H1 (cell line): ENCODE results near the gene TAMALIN. TPM values are rescaled to one million over a fixed set of nuclear protein-coding genes. Genes with fewer than 3 reads are reported as not detected.

Experiments
- CTCF ChIA-PET: fragments of 300-600 bp; sonication (Branson Sonifier 250); formaldehyde crosslinking; loops from one replicate; lab custom pipeline; 2021; ENCODE audit not compliant: partially characterized antibody; lab: Charles Lee
- POLR2A ChIA-PET: fragments of 300-600 bp; sonication (Branson Sonifier 250); formaldehyde crosslinking; loops from one replicate; lab custom pipeline; 2021; ENCODE audit warnings: inconsistent platforms; ENCODE audit not compliant: partially characterized antibody; lab: Charles Lee
- DNase-seq, 2 experiments: peaks; one replicate each; pipeline versions ENCODE4 v3.0.0 to v3.0.0-alpha.2; 2010 to 2022; ENCODE audit warnings: low spot score in 2 of 2, low read depth in 1 of 2, mixed read lengths in 1 of 2
- FAIRE-seq: peaks from 2 replicates; lab custom pipeline; 2011; peaks lifted over from hg19 to GRCh38; lab: Jason Lieb, UNC
- H2AFZ ChIP-seq: 2 replicates; pipeline ENCODE4 v1.8.1; 2012; ENCODE audit warnings: low read length, inconsistent platforms
- H2AK5ac ChIP-seq: 2 replicates; pipeline ENCODE4 v1.6.1; 2013; ENCODE audit warnings: low read depth, low read length
- H2BK120ac ChIP-seq: replicated peaks from 2 replicates; pipeline ENCODE3; 2013; ENCODE audit warnings: low read depth, low read length, inconsistent platforms
- H2BK12ac ChIP-seq: 2 replicates; pipeline ENCODE4 v1.6.1; 2013; ENCODE audit warnings: low read depth, low read length
- H2BK15ac ChIP-seq: 2 replicates; pipeline ENCODE4 v1.6.1; 2013; ENCODE audit warnings: low read length
- H2BK20ac ChIP-seq: 2 replicates; pipeline ENCODE4 v1.6.1; 2013; ENCODE audit warnings: low read length
- H2BK5ac ChIP-seq: 2 replicates; pipeline ENCODE4 v1.6.1; 2013; ENCODE audit warnings: low read depth, low read length
- H3K14ac ChIP-seq: 2 replicates; pipeline ENCODE4 v1.6.1; 2013; ENCODE audit warnings: inconsistent platforms; ENCODE audit not compliant: insufficient read length
- H3K18ac ChIP-seq: 2 replicates; pipeline ENCODE4 v1.6.1; 2013; ENCODE audit warnings: low read length; ENCODE audit errors: extremely low read depth
- H3K23ac ChIP-seq: 2 replicates; pipeline ENCODE4 v1.6.1; 2013; ENCODE audit warnings: inconsistent platforms; ENCODE audit not compliant: insufficient read length
- H3K23me2 ChIP-seq: 2 replicates; pipeline ENCODE4 v1.6.1; 2013; ENCODE audit warnings: low read depth, low read length
- H3K27ac ChIP-seq: 2 replicates; pipeline ENCODE4 v1.6.1; 2011; ENCODE audit warnings: low read depth, low read length, inconsistent platforms
- H3K27me3 ChIP-seq, 4 experiments: replicated peaks in 1 of 4; 1 replicate in 1 of 4; 2 replicates in 3 of 4; pipeline versions ENCODE4 v1.6.1 to v1.8.1; 2011 to 2013; ENCODE audit warnings: low read length in 3 of 4, mild to moderate bottlenecking in 3 of 4, inconsistent platforms in 2 of 4, mixed read lengths in 2 of 4, moderate library complexity in 1 of 4; ENCODE audit not compliant: control insufficient read depth in 3 of 4, insufficient read depth in 3 of 4; ENCODE audit errors: extremely low read depth in 1 of 4
- H3K36me3 ChIP-seq, 4 experiments: 2 replicates each; pipeline versions ENCODE4 v1.6.1 to v1.8.1; 2011 to 2013; ENCODE audit warnings: mild to moderate bottlenecking in 4 of 4, low read length in 3 of 4, moderate library complexity in 2 of 4, control low read depth in 1 of 4, inconsistent platforms in 1 of 4; ENCODE audit not compliant: insufficient read depth in 4 of 4, control insufficient read depth in 2 of 4
- H3K4ac ChIP-seq: replicated peaks from 2 replicates; pipeline ENCODE3; 2013; ENCODE audit warnings: low read length, low read depth, mixed read lengths, inconsistent platforms; ENCODE audit not compliant: insufficient read length
- H3K4me1 ChIP-seq, 4 experiments: replicated peaks in 1 of 4; 1 replicate in 1 of 4; 2 replicates in 3 of 4; pipeline versions ENCODE4 v1.6.1 to v1.8.1; 2011 to 2013; ENCODE audit warnings: low read length in 3 of 4, inconsistent platforms in 2 of 4, mixed read lengths in 1 of 4; ENCODE audit not compliant: insufficient read depth in 4 of 4, control insufficient read depth in 3 of 4
- H3K4me2 ChIP-seq, 2 experiments: 2 replicates each; pipeline versions ENCODE4 v1.6.1 to v1.8.1; 2011 to 2013; ENCODE audit warnings: low read depth in 2 of 2, low read length in 2 of 2, control low read depth in 1 of 2, inconsistent platforms in 1 of 2, mild to moderate bottlenecking in 1 of 2; ENCODE audit not compliant: insufficient read depth in 1 of 2
- H3K4me3 ChIP-seq, 4 experiments: fragments of 200-600, 300-600 bp in 1 of 4; sonication (generic), shearing (Covaris generic), sonication (Bioruptor Twin) in 1 of 4; 2 replicates each; pipeline versions ENCODE4 v1.5.1 to v1.8.1; 2011 to 2016; ENCODE audit warnings: low read length in 4 of 4, low read depth in 3 of 4, control low read depth in 2 of 4, inconsistent platforms in 2 of 4, mild to moderate bottlenecking in 2 of 4, mixed read lengths in 1 of 4, moderate library complexity in 1 of 4; ENCODE audit not compliant: insufficient read depth in 2 of 4; ENCODE audit errors: extremely low read depth in 1 of 4
- H3K56ac ChIP-seq: replicated peaks from 2 replicates; pipeline ENCODE3; 2013; ENCODE audit warnings: low read depth, mild to moderate bottlenecking, mixed read lengths, low read length, inconsistent platforms; ENCODE audit not compliant: insufficient read length
- H3K79me1 ChIP-seq: 2 replicates; pipeline ENCODE4 v1.6.1; 2013; ENCODE audit warnings: low read depth, low read length, control low read depth
- H3K79me2 ChIP-seq, 2 experiments: 2 replicates each; pipeline versions ENCODE4 v1.6.1 to v1.8.1; 2012 to 2013; ENCODE audit warnings: low read length in 2 of 2, mild to moderate bottlenecking in 2 of 2, inconsistent platforms in 1 of 2; ENCODE audit not compliant: insufficient read depth in 2 of 2, control insufficient read depth in 1 of 2
- H3K9ac ChIP-seq, 4 experiments: replicated peaks in 1 of 4; 1 replicate in 1 of 4; 2 replicates in 3 of 4; pipeline versions ENCODE4 v1.6.1 to v1.8.1; 2011 to 2013; ENCODE audit warnings: low read depth in 3 of 4, low read length in 3 of 4, control low read depth in 2 of 4, mild to moderate bottlenecking in 2 of 4, moderate library complexity in 2 of 4, inconsistent platforms in 1 of 4; ENCODE audit errors: extremely low read depth in 1 of 4
- H3K9me3 ChIP-seq, 2 experiments: 2 replicates each; pipeline versions ENCODE4 v1.6.1 to v1.8.1; 2012 to 2013; ENCODE audit warnings: mild to moderate bottlenecking in 2 of 2, moderate library complexity in 2 of 2, control low read depth in 1 of 2, inconsistent platforms in 1 of 2, low read depth in 1 of 2, low read length in 1 of 2, mixed read lengths in 1 of 2; ENCODE audit not compliant: insufficient read depth in 2 of 2
- H4K20me1 ChIP-seq, 2 experiments: replicated peaks in 1 of 2; 2 replicates each; pipeline versions ENCODE3 to v1.8.1; 2011 to 2013; ENCODE audit warnings: inconsistent platforms in 2 of 2, low read length in 2 of 2, mild to moderate bottlenecking in 1 of 2; ENCODE audit not compliant: insufficient read depth in 2 of 2, control insufficient read depth in 1 of 2
- H4K5ac ChIP-seq: 2 replicates; pipeline ENCODE4 v1.6.1; 2013; ENCODE audit warnings: low read length, low read depth, mixed read lengths, inconsistent platforms; ENCODE audit not compliant: insufficient read length
- H4K8ac ChIP-seq: 2 replicates; pipeline ENCODE4 v1.8.0; 2013; ENCODE audit warnings: mild to moderate bottlenecking, moderate library complexity, low read length, inconsistent platforms; ENCODE audit not compliant: insufficient read depth; ENCODE audit errors: extremely low read depth
- H4K91ac ChIP-seq: replicated peaks from 2 replicates; pipeline ENCODE3; 2013; ENCODE audit warnings: low read length, mixed read lengths, inconsistent platforms; ENCODE audit not compliant: insufficient read length
- CEBPB ChIP-seq: IDR thresholded peaks from 2 replicates; pipeline ENCODE4 v1.6.1; 2012; ENCODE audit warnings: low read depth, low read length
- E2F6 ChIP-seq: IDR thresholded peaks from 2 replicates; pipeline ENCODE4 v1.6.1; 2012; ENCODE audit warnings: inconsistent platforms
- HDAC6 ChIP-seq: IDR thresholded peaks from one replicate; pipeline ENCODE4 v1.7.1; 2012; ENCODE audit warnings: low read depth, mild to moderate bottlenecking, inconsistent platforms, low read length, moderate library complexity
- JUND ChIP-seq: IDR thresholded peaks from 2 replicates; pipeline ENCODE4 v1.6.1; 2011; ENCODE audit warnings: mild to moderate bottlenecking, improper control_type of control experiment, low read length
- MAFK ChIP-seq: IDR thresholded peaks from 2 replicates; pipeline ENCODE4 v1.6.1; 2012; ENCODE audit warnings: low read depth, mild to moderate bottlenecking, improper control_type of control experiment, low read length
- TAF1 ChIP-seq: IDR thresholded peaks from 2 replicates; pipeline ENCODE4 v1.6.1; 2011; ENCODE audit warnings: mild to moderate bottlenecking, low read depth, low read length
- TAF7 ChIP-seq: optimal IDR thresholded peaks from 2 replicates; pipeline ENCODE3; 2011; ENCODE audit warnings: low read depth, mild to moderate bottlenecking, inconsistent platforms, low read length, moderate library complexity, borderline replicate concordance
- WGBS, 2 experiments: shearing (Covaris generic) in 1 of 2; methylation state at CpG; one replicate each; pipeline versions ENCODE4 v1.1.6 to v1.1.7; 2013 to 2015; ENCODE audit warnings: low lambda C conversion rate in 2 of 2, mixed read lengths in 2 of 2, inconsistent platforms in 1 of 2, low coverage in 1 of 2, missing lambda C conversion rate in 1 of 2; ENCODE audit not compliant: insufficient replicate concordance in 2 of 2, insufficient coverage in 1 of 2, insufficient read length in 1 of 2; ENCODE audit errors: extremely low coverage in 1 of 2, missing lambda C conversion rate in 1 of 2; 5-methylcytosine and 5-hydroxymethylcytosine counted together
- polyA plus RNA-seq, 7 experiments: library from polyadenylated mRNA; depleted of rRNA in 3 of 7; stranded (reverse) in 5 of 7; unstranded in 2 of 7; fragments of >200 nt in 5 of 7; fragments of 200-250 nt in 2 of 7; gene quantifications; 1 replicate in 5 of 7; 2 replicates in 1 of 7; 4 replicates in 1 of 7; pipeline versions ENCODE4 v1.2.1 to v1.2.3, GENCODE V29; 2011 to 2013; ENCODE audit warnings: missing spikeins in 2 of 7, mixed read lengths in 2 of 7
- total RNA-seq: library from RNA; stranded (reverse); fragmentation: NEBNext Ultra II Directional; extraction: Animal tissue kit (Norgen Biotek cat#: 25700); gene quantifications from 2 replicates; pipeline ENCODE4 v1.2.1, GENCODE V29; 2021

Gene TAMALIN
- total and polyA plus RNA-seq, 2 of the 8 experiments (the other 6 are each of a cell fraction or from before 2014, with no cell fraction given) = 2.6 to 4.9 TPM

- DNase-seq = no peak
- peaks cover 0 to 3% (median 0%) of the 10 kb centered on the region in 4 experiments; a peak in 2 of 7 replicates for H3K4me1 ChIP-seq
- peaks cover 4 to 19% of the 10 kb centered on the region in 2 experiments for H4K20me1 ChIP-seq
- H3K79me2 ChIP-seq = peaks cover 0 to 24% of the 10 kb centered on the region in 2 experiments; a peak in 2 of 4 replicates
- H3K9ac ChIP-seq = no peak overlapping the region
- H3K4ac ChIP-seq = no peak overlapping the region
- H3K23ac ChIP-seq = no peak overlapping the region
- POLR2A ChIA-PET = interaction anchor here (0.7 to 2.4 kb wide), 4 partner anchors 9 to 797 kb away, joined by 3 to 11 read pairs (median 6); partner anchors contain the start of gene ATG101
- 97% methylated on average over 6 of the region's 8 CpGs; no CpG with 5 or more reads in 1 of the 2 experiments for WGBS, 2 experiments
- H2BK15ac ChIP-seq = no peak overlapping the region
- H3K18ac ChIP-seq = no peak overlapping the region
- no peak overlapping the region for H2BK20ac ChIP-seq
- H2BK12ac ChIP-seq = no peak overlapping the region
- no peaks in the 10 kb centered on the region; a peak in 1 of 7 replicates for H3K27me3 ChIP-seq
- TF ChIP-seq CEBPB (no peak), JUND (no peak), HDAC6 (no peak), TAF7 (no peak), E2F6 (no peak), MAFK (no peak), TAF1 (no peak)
- H3K27ac ChIP-seq = no peak overlapping the region
- CTCF ChIA-PET = interaction anchor here (1.0 to 15.8 kb wide), 8 partner anchors 10 to 80 kb away, joined by 3 to 294 read pairs (median 6); partner anchors contain the start of gene ATG101
- no peak overlapping the region for H3K4me3 ChIP-seq
- H2AFZ ChIP-seq = no peak overlapping the region
- H3K23me2 ChIP-seq = no peaks in the 10 kb centered on the region
- H4K91ac ChIP-seq = no peak overlapping the region
- H3K79me1 ChIP-seq = peaks cover 4% of the 10 kb centered on the region
- H2BK120ac ChIP-seq = no peak overlapping the region
- no peak for FAIRE-seq
- H4K8ac ChIP-seq = no peak overlapping the region
- no peaks in the 10 kb centered on the region for H3K9me3 ChIP-seq
- H3K36me3 ChIP-seq = no peaks in the 10 kb centered on the region; a peak in 2 of 8 replicates
- H4K5ac ChIP-seq = no peak overlapping the region
- no peak overlapping the region for H3K14ac ChIP-seq
- H3K56ac ChIP-seq = no peak overlapping the region
- no peak overlapping the region for H2AK5ac ChIP-seq
- no peak overlapping the region for H2BK5ac ChIP-seq
- no peak overlapping the region for H3K4me2 ChIP-seq
Measured at GRCh38 chr12:52042706-52043385, 36.1 kb downstream of the TAMALIN start.
